HG02759 (cell line): Measurements from ENCODE around the gene SPG7.
"Not testable (repeated sequence)": the region's sequence is repeated elsewhere in the genome, so short reads cannot be mapped to it uniquely, and the experiment has no call there.

ENCODE experiments used
- ATAC-seq: cut with Tn5 transposase; IDR thresholded peaks from one replicate; pipeline ENCODE4 v1.9.1; 2021; ENCODE audit warnings: mild to moderate bottlenecking, moderate library complexity; ENCODE audit not compliant: unreplicated experiment

SPG7 gene

GRCh38 chr16:89561142-89561883 is 53.1 kb downstream of the SPG7 start:
- ATAC-seq, result no peak

- ATAC-seq, result no peak
Observed at GRCh38 chr16:89561884-89562599, 53.8 kb downstream of the SPG7 start.

DNA sequence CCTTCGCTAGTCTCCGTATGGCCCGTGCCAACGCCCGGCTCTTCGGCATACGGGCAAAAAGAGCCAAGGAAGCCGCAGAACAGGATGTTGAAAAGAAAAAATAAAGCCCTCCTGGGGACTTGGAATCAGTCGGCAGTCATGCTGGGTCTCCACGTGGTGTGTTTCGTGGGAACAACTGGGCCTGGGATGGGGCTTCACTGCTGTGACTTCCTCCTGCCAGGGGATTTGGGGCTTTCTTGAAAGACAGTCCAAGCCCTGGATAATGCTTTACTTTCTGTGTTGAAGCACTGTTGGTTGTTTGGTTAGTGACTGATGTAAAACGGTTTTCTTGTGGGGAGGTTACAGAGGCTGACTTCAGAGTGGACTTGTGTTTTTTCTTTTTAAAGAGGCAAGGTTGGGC is 54.7 kb downstream of the SPG7 start:
- ATAC-seq, result no peak

DNA sequence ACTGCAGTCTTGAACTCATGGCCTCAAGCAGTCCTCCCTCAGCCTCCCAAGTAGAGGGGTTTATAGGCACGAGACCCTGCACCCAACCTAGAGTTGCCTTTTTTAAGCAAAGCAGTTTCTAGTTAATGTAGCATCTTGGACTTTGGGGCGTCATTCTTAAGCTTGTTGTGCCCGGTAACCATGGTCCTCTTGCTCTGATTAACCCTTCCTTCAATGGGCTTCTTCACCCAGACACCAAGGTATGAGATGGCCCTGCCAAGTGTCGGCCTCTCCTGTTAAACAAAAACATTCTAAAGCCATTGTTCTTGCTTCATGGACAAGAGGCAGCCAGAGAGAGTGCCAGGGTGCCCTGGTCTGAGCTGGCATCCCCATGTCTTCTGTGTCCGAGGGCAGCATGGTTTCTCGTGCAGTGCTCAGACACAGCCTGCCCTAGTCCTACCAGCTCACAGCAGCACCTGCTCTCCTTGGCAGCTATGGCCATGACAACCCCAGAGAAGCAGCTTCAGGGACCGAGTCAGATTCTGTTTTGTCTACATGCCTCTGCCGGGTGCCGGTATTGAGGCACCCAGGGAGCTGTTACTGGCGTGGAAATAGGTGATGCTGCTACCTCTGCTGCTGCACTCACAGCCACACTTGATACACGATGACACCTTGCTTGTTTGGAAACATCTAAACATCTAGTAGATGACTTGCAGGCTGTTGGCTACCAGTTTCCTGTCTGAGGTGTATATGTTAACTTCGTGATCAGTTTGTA is 55.6 kb downstream of the SPG7 start:
- ATAC-seq, result no peak

- ATAC-seq, result no peak
Observed at GRCh38 chr16:89564476-89565255, 56.5 kb downstream of the SPG7 start.

GRCh38 chr16:89565256-89565505 is 57.0 kb downstream of the SPG7 start:
- ATAC-seq, result no peak

DNA sequence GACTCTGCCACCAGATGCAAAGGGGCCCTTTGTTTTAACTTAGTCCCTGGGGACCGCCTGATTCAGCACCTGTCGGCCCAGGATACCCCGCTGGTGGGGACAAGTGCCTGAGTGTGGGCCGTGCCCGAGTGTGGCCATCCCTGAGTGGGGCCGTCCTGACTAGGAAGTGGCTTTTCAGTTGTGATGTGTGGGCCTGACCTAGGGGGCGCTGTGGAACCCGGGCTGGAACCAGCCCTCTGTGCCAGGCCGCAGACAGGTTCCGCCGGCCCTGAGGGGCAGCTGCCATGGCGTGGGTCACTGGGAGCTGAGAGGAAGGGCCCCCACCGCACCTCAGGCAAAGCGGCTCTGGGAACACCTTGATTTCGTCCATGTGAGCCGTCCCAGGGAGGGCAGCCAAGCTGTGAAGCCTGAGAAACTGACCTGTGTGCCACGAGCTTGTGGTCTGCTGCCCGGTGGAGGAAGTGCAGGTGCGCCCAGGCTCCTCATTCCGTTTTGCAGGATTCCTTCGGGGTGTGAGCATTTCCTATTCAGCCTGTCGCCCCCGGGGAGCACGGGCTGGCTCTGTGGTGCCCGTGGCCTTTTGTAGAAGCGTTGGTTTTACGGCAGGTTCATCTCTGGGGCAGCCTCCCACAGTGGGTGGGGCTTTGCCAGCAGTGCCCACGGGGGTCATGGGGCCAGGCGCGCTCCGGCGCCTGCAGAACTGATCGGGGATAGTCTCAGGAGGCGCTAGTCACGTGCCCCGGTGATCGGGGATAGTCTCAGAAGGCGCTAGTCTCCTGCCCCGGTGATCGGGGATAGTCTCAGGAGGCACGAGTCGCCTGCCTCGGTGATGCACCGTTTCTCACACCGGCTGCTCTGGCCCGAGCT is 57.5 kb downstream of the SPG7 start:
- no peak for ATAC-seq

DNA sequence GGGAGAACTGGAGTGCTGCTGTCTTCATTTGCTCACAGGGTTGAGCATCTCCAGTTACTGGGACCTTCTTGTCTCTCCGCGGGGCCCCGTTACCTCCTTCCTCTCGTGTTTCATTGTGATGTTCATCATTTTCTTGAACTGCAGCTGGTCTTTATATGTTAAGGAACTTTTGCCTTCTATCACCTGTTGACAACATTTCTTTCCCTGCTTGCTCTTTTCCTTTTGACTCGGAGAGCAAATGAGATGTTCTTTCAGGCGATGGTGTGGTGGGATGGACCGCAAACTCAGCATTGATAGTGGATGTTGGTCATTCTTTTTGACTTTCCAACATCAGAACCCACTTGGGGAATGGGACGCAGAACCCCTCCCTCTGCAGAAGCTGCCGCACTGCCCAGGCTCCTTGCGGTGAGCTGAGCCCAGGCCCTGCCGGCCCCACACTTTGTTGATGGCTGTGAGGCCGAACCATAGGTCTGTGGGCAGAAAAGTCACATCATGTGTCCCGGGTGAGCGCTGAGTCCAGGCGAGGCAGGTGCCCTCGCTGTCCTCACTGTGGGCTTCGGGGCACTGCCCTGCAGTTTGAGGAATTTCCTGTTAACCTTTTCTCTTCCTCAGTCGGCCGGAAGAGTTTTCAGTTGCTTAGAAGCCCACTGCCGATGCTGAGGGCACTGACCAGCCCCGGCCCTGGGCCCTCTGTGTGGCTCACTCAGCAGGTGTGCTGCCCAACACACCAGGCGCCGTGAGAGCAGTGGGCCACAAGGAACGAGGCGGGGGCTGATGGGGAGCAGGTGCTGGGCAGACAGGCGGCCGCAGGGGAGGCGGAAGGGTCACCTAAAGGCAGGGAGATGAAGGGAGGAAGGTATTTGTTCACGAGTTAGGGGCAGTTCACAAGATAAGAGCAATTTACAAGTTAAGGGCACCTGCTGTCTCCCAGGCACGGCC is 59.7 kb downstream of the SPG7 start:
- ATAC-seq, result no peak

DNA sequence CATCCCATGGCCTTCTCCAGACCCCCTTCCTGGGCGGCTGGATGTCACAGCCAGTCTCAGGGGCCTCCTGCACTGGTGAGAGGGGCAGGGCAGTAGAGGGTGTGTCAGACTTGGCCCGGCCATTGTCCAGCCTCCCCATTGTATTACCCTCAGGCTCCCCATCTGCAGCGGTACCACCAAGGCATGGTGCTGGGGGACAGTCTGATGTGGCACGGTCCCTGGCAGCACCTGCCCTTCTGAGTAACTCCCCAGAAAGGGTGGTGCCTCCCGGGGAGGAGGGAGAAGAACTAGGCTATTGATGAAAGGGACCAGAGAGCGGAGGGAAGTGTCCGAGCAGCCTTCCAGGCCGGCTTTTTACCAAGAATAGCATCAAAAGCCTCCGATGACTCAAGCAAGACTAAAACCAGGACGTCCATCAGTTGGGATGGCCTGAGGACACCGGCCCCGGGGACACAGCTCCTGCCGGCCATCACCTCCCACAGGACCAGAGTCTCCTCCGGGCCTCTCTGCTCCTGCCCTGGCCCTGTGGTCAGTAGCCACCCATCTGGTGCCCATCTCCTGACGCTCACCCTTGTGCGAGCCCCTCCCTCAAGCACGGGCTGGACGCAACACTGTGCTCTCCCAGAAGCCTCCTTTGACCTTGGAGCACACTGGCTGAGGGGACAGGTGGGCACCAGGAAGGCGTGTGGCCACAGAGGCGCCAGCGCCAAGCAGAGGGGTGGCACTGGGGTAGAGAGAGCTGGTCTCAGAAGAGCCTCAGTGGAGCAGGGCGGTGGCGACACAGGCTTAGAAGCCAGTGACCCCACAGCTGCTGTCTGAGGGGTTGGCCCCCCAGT is 61.5 kb downstream of the SPG7 start:
- no peak for ATAC-seq

DNA sequence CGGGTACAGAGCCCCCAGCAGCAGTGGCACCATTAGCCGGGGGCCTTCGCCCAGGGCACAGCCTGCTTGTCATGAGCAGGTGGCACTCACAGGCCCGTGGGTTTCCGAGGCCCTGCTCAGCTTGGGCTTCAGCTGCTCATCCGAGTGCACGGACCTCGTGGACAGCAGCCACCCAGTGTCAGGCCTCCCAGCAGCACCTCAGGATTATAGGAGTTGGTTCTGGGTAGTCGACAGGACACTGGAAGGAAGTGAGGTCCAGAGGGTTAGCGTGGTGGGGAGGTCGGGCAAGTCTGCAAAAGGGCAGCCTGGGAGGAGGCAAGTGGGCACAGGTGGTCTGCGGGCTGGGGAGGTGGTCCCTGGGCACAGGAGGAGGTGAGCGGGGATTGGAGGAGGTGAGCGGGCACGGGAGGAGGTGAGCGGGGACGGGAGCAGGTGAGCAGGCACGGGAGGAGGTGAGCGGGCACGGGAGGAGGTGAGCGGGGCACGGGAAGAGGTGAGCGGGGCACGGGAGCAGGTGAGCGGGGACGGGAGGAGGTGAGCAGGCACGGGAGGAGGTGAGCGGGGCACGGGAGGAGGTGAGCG is 62.2 kb downstream of the SPG7 start:
- ATAC-seq, result no peak

DNA sequence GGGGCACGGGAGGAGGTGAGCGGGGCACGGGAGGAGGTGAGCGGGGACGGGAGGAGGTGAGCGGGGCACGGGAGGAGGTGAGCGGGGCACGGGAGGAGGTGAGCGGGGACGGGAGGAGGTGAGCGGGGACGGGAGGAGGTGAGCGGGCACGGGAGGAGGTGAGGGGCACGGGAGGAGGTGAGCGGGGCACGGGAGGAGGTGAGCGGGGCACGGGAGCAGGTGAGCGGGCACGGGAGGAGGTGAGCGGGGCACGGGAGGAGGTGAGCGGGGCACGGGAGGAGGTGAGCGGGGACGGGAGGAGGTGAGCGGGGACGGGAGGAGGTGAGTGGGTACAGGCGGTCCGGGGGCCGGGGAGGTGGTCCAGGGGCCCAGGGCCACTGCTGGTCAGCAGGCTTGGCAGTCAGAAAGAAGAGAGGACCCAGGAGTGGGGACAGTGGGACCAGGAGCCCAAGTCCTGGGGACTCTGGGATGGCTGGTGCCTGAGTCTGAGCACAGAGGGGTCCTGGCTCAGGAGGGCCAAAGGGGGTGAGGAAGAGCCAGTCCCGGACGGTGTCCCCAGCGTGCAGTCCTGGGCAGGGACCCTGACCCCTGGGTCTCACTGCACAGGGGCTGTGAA is 62.9 kb downstream of the SPG7 start:
- ATAC-seq, result not testable (repeated sequence)

GRCh38 chr16:89571636-89572035 is 63.4 kb downstream of the SPG7 start:
- ATAC-seq, result no peak

GRCh38 chr16:89572073-89572484 is 63.9 kb downstream of the SPG7 start:
- no peak for ATAC-seq

DNA sequence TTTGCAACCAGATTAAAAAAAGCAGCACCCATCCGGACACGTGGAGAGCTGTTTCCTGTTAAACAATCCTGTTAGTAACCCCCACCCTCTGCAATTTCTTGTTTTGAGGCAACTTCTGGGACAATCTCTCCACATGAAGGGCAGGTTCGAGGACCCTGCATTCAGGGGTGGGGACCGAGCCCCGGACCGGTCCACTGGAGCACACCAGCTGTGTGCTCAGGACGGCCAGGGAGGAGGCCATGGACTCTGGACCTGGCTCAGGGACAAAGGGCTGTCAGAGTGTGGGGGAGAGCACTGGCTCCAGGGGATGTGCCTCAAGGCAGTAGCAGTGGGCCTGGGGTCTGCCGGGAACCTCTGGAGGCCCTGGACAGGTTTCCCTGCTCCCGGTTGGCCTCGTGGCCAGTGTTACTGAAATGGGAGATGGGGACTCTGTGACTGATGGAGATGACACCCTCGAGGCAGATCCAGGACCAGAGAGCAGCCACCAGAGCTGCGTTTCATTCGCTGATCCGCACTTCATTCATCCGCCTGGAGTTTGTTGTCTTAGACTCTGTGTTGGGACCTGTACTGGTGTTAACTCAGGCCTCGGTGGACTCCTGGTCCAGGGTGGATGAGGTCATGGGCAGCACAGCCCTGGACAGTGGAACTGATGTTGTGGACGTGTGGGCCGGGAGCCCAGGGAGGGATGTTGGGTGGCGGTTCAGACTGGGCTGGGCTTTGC is 64.4 kb downstream of the SPG7 start:
- ATAC-seq, result no peak

DNA sequence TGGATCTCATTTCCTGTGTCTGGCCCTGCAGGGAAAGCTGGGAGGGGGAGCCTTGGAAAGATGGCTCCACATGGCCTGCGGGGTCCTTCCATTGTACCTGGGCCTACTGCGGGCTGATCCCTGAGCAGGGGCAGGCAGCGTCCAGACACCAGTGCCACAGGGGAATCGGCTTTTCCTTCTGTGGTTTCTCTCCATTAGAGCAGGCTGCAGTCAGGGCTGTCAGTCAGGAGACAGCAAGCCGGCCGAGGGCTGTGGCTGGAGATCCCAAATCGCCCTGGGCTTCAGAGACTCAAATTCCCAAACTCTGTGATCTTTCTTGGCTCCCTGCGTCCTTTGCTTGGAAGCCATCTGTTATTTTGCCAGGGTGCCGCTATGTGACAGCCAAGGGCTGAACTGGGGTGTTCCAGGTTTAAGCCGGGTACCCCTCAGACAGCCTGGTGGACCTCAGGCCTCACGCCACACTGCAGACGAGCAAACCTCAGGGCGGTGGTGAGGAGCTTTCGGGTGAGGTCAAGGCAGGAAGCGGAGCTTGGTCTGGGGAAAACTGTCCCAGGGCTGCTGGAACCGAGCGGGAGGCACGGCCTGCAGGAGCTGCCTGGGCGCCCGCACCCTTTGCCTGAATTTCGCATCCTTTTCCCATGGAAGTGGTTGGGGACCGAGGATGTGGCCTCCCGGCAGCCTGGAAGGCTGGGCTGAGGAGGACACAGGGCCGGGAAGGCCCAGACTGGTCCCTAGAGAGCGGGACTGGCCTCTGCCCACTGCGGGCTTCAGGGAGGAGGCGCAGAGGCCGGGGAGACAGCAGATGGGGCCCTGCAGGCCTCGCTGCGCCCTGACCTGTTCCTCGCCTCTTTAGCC is 65.8 kb downstream of the SPG7 start:
- ATAC-seq, result no peak

DNA sequence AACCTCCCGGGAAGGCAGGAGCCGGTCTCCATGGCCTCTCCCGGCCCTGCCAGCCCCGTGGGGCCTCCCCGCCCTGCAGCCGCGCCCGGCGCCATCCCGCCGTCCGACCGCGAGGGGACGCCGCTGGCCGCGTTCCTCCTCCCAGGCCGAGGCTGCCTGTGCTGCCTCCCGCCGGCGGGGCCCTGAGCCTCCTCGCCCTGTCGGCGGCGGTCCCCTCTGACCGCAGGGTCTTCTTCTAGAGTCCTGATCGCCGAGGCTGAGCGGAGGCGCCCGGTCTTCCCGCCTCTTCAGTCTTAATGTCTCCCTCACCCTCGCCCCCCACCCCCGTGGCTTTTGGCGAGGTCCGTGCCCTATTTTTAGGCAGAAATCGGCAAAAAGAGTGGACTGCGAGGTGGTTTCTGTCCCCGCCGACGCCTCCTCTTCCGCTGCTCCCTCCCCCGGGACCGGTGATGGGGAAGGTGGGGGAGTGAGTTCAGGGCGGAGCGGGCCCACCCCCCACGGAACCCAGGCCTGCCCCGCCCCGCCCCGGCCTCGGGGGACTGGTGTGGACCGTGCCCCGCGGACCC is 66.6 kb downstream of the SPG7 start:
- peak; percentile 55 for ATAC-seq
